Pancreas (tissue), 10 donors: ENCODE data around the gene ZNF12. TPM values are rescaled to one million over a fixed set of nuclear protein-coding genes. Genes with fewer than 3 reads are reported as not detected.

Experiments used
- ATAC-seq, 4 donors: fragments of 200-7000 bp; cut with Tn5 transposase; one replicate each; pipeline versions ENCODE4 v1.8.0 to v1.9.1; 2020; ENCODE audit warnings: mild to moderate bottlenecking in 4 of 4, moderate library complexity in 4 of 4
- DNase-seq, 6 donors: peaks; one replicate each; pipeline ENCODE4 v3.0.0-alpha.2; 2020
- FAIRE-seq: peaks from 2 replicates; lab custom pipeline; 2012; peaks lifted over from hg19 to GRCh38; lab: Jason Lieb, UNC
- H3K27ac ChIP-seq, 4 donors: fragments of 200-600 bp; sonication (generic); 1 replicate in 3 of 4; 2 replicates in 1 of 4; pipeline versions ENCODE4 v1.5.0 to v1.8.0; 2020
- H3K27me3 ChIP-seq, 4 donors: fragments of 200-600 bp; one replicate each; pipeline ENCODE4 v1.8.0; 2021
- H3K36me3 ChIP-seq, 3 donors: fragments of 200-600 bp; sonication (generic) in 1 of 3; one replicate each; pipeline versions ENCODE4 v1.5.0 to v1.8.0; 2020 to 2021
- H3K4me1 ChIP-seq, 3 donors: fragments of 200-600 bp; one replicate each; pipeline ENCODE4 v1.8.0; 2021
- H3K4me3 ChIP-seq, 4 donors: fragments of 200-600 bp; sonication (generic) in 2 of 4; one replicate each; pipeline versions ENCODE4 v1.5.0 to v1.8.0; 2020 to 2021
- H3K9me3 ChIP-seq, 4 donors: fragments of 200-600 bp; one replicate each; pipeline ENCODE4 v1.8.0; 2021
- WGBS, 2 donors: extraction: QIAGEN DNeasy Blood & Tissue Kit; methylation state at CpG; one replicate each; pipeline ENCODE4 v1.1.7; 2013; 5-methylcytosine and 5-hydroxymethylcytosine counted together
- intact Hi-C, 3 donors: fragments of 100-400 bp; cut with DNase I; formaldehyde crosslinking; loops; one replicate each; pipeline versions ENCODE4 v1.11.1 to v1.14.2; 2022
- polyA plus RNA-seq, 2 donors: library from polyadenylated mRNA; stranded (reverse); fragments of 200-250 nt; gene quantifications; one replicate each; pipeline ENCODE4 v1.2.3, GENCODE V29; 2013
- total RNA-seq, 6 donors: library from RNA; stranded (reverse); fragmentation: NEBNext Ultra II Directional in 4 of 6; extraction: Animal tissue kit (Norgen Biotek cat#: 25700) in 4 of 6; gene quantifications; one replicate each; pipeline versions ENCODE4 v1.2.1 to v1.2.4, GENCODE V29; 2021 to 2023
- TF ChIP-seq, protein P1 (sequence below), 4 donors: fragments of 200-600 bp; sonication (generic) in 3 of 4; IDR thresholded peaks; one replicate each; pipeline versions ENCODE4 v1.5.0 to v1.8.0; 2021; ENCODE audit warnings: antibody characterized with exemption in 4 of 4
- donor health status: healthy with polysubstance abuse.
- donor health status: DM: no; HTN: no; CAD: no; lungs with moderate emphysema.
- donor health status: DM: no; HTN: no; CAD: no.
- donor health status: control.
- donor health status: control.
- donor health status: Bipolar disorder and iron deficiency.
- donor health status: DM: yes; HTN: yes; CAD: no.
- donor health status: DM: no; HTN: no; CAD: no.
- donor health status: DM: no; HTN: no; CAD: no.
- donor health status: DM: yes; HTN: yes; CAD: no.

The ZNF12 gene
- total and polyA plus RNA-seq, 8 donors, result 5.9 to 15.3 (median 9.1) TPM

DNA sequence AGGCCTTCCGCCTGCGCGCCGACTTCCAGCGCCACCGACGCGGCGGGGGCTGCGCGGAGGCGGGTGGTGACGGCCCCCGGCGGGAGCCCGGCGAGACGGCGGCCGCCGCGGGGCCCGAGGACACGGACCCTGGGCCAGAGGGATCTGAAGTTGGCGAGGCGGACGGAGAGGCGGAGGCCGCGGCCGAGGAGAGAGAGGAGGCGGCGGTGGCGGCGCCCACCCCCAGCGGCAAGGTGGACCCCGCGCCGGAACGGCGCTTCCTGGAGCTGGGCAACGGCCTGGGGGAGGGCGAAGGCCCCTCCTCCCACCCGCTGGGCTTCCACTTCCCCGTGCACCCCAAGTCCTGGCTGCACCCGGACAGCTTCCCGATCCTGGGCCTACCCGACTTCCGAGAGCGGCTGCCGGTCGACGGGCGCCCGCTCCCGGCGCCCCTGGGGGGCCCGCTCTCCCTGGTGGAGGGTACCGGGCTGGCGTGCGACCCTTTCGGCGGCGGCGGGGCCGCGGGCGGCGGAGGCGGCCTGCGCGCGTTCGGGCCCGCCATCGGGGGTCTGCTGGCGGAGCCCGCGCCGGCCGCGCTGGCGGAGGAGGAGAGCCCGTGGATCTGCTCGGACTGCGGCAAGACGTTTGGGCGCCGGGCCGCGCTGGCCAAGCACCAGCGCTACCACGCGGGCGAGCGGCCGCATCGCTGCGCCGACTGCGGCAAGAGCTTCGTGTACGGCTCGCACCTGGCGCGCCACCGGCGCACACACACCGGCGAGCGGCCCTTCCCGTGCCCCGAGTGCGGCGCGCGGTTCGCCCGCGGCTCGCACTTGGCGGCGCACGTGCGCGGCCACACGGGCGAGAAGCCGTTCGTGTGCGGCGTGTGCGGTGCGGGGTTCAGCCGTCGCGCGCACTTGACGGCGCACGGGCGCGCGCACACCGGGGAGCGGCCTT lies 53.4 kb downstream of the ZNF12 start:
- TF ChIP-seq, protein P1, sequence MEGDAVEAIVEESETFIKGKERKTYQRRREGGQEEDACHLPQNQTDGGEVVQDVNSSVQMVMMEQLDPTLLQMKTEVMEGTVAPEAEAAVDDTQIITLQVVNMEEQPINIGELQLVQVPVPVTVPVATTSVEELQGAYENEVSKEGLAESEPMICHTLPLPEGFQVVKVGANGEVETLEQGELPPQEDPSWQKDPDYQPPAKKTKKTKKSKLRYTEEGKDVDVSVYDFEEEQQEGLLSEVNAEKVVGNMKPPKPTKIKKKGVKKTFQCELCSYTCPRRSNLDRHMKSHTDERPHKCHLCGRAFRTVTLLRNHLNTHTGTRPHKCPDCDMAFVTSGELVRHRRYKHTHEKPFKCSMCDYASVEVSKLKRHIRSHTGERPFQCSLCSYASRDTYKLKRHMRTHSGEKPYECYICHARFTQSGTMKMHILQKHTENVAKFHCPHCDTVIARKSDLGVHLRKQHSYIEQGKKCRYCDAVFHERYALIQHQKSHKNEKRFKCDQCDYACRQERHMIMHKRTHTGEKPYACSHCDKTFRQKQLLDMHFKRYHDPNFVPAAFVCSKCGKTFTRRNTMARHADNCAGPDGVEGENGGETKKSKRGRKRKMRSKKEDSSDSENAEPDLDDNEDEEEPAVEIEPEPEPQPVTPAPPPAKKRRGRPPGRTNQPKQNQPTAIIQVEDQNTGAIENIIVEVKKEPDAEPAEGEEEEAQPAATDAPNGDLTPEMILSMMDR (IDR thresholded peaks at IDR 0.05), result no peak
- FAIRE-seq, result no peak
- ATAC-seq, result no peak
- peaks cover 4 to 28% (median 10%) of the 10 kb centered on the region in 3 donors for H3K36me3 ChIP-seq
- no peak overlapping the region for H3K4me3 ChIP-seq
- H3K27ac ChIP-seq, result no peak overlapping the region
- no peaks in the 10 kb centered on the region for H3K27me3 ChIP-seq
- H3K4me1 ChIP-seq, result no peaks in the 10 kb centered on the region
- 96 to 97% methylated on average over 113 to 146 of the region's 146 CpGs for WGBS, 2 donors
- H3K9me3 ChIP-seq, result no peaks in the 10 kb centered on the region
- peak in 1 of 6 donors; percentile 53 for DNase-seq
- intact Hi-C loops, result no loop called here

DNA sequence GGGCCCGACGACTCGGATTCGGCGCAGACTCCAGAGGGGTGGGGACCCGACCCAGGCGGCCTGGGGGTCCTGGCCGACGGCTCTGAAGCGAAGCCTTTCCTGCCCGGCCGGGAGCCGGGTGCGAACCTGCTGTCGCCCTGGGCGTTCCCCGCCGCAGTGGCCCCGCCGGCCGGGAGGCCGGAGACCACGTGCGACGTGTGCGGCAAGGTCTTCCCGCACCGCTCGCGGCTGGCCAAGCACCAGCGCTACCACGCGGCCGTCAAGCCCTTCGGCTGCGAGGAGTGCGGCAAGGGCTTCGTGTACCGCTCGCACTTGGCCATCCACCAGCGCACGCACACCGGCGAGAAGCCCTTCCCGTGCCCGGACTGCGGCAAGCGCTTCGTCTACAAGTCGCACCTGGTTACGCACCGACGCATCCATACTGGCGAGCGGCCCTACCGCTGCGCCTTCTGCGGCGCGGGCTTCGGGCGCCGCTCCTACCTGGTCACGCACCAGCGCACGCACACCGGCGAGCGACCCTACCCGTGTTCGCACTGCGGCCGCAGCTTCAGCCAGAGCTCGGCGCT lies 54.2 kb downstream of the ZNF12 start:
- WGBS, 2 donors, result 97 to 99% methylated on average over 74 to 75 of the region's 75 CpGs
- Histone ChIP-seq H3K4me3 (no peak overlapping the region), H3K27me3 (no peaks in the 10 kb centered on the region), H3K27ac (no peak overlapping the region), H3K4me1 (no peaks in the 10 kb centered on the region), H3K36me3 (peaks cover 4 to 28% (median 10%) of the 10 kb centered on the region in 3 donors), H3K9me3 (no peaks in the 10 kb centered on the region)
- TF ChIP-seq, protein P1 (IDR thresholded peaks at IDR 0.05), result no peak
- FAIRE-seq (no peak), ATAC-seq (no peak), DNase-seq (peak in 2 of 6 donors; percentile 50 to 67)
- intact Hi-C loops, result no loop called here

DNA sequence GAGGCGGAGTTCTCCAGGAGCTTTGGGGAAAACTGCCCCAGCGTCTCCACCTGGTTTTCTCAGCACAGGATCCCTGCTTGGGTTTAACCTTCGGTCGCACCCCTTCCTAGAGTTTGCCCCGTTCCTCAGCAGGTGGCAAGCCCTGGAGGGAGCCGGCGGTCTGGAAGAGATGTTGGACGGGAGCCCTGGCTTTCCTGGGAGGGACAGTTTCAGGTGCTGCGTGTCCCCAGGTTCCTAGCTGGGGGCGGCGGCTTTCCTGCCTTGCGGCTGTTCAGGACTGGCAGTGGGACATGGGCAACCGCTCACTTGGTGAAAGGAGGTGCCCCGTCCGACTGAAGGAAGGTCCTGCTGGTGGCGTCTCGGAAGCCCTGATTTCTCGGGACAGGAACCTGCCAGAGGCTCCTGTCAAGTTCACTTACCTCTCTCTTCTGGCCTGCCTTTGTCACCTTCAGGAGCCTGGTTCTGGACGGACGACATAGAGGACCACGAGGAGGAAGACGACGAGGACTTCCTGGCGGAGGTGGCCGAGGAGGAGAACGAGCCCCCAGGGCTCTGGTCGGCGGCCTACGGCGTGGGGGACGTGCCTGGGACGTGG lies 54.8 kb downstream of the ZNF12 start:
- no peaks in the 10 kb centered on the region for H3K4me1 ChIP-seq
- no peaks in the 10 kb centered on the region for H3K27me3 ChIP-seq
- 97 to 98% methylated on average over 32 of the region's 32 CpGs for WGBS, 2 donors
- H3K9me3 ChIP-seq, result no peaks in the 10 kb centered on the region
- H3K36me3 ChIP-seq, result peaks cover 4 to 28% (median 10%) of the 10 kb centered on the region in 3 donors
- FAIRE-seq, result no peak
- no peak overlapping the region for H3K27ac ChIP-seq
- no peak for ATAC-seq
- peak in 2 of 6 donors; percentile 53 to 63 for DNase-seq
- no peak overlapping the region for H3K4me3 ChIP-seq
- intact Hi-C loops, result no loop called here
- TF ChIP-seq, protein P1 (IDR thresholded peaks at IDR 0.05), result no peak

DNA sequence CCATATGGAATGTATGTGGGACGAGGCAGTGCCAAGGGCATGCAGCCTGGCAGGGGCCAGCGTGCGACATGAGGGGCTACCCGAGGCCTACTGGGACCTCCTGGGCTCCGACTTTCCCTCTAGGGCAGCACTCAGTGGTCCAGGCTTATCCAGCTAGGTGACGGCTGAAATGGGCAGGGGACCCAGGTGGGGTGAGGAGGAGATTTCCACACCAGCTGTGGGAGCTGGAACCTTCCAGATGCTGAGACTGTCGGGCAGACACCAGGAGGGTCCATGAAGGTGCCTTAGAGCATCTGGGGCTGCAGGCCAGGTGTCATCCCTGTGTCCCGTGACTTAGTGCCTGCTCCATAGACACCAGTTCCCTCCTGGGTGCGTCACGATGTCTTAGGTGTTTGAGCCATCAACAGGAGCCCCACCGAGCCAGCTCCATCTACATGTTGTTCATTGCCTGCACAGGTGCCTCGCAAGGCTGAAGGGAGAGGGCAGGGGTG lies 56.2 kb downstream of the ZNF12 start:
- intact Hi-C loops, result no loop called here
- Histone ChIP-seq H3K36me3 (peaks cover 4 to 28% (median 10%) of the 10 kb centered on the region in 3 donors), H3K4me3 (no peak overlapping the region), H3K9me3 (no peaks in the 10 kb centered on the region), H3K27me3 (no peaks in the 10 kb centered on the region), H3K4me1 (no peaks in the 10 kb centered on the region), H3K27ac (no peak overlapping the region)
- TF ChIP-seq, protein P1 (IDR thresholded peaks at IDR 0.05), result no peak
- WGBS, 2 donors, result 98 to 100% methylated on average over 12 of the region's 12 CpGs
- DNase-seq, result peak in 1 of 6 donors; percentile 44
- no peak for FAIRE-seq
- ATAC-seq, result no peak
